GM12864 (cell line): ENCODE measurements around the gene NBL1.

Experiments used
- DNase-seq: peaks from one replicate; pipeline ENCODE4 v3.0.0-alpha.2; 2011; ENCODE audit warnings: low read depth
- H3K4me3 ChIP-seq: 2 replicates; pipeline ENCODE4 v1.5.1; 2011; ENCODE audit warnings: mild to moderate bottlenecking, low read depth, low read length, control low read depth
- TF ChIP-seq, protein P1 (sequence below): IDR thresholded peaks from 2 replicates; pipeline ENCODE4 v1.5.1; 2011; ENCODE audit warnings: low read depth, mild to moderate bottlenecking, moderate library complexity, low read length, control low read depth, inconsistent platforms; ENCODE audit errors: missing control alignments

Gene NBL1

DNA sequence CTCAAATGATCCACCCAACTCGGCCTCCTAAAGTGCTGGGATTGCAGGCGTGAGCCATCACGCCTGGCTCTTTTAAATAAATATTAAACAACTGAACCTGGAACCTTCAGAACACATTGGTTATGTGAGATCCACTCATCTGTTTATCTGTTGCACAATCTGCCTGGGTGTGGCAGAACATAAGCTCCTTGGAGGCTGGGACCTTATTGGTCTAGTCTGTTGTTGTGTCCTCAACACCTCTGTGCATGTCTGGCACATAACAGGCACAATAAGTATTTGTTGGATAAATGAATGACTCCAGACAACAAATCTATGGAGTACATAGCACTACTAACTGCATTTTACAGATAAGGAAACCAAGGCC, 4.1 kb upstream of the NBL1 start:
- DNase-seq: no peak

GRCh38 chr1:19640363-19641316, 3.5 kb upstream of the NBL1 start:
- H3K4me3 ChIP-seq: no peak overlapping the region
- DNase-seq: no peak
- TF ChIP-seq, protein P1, sequence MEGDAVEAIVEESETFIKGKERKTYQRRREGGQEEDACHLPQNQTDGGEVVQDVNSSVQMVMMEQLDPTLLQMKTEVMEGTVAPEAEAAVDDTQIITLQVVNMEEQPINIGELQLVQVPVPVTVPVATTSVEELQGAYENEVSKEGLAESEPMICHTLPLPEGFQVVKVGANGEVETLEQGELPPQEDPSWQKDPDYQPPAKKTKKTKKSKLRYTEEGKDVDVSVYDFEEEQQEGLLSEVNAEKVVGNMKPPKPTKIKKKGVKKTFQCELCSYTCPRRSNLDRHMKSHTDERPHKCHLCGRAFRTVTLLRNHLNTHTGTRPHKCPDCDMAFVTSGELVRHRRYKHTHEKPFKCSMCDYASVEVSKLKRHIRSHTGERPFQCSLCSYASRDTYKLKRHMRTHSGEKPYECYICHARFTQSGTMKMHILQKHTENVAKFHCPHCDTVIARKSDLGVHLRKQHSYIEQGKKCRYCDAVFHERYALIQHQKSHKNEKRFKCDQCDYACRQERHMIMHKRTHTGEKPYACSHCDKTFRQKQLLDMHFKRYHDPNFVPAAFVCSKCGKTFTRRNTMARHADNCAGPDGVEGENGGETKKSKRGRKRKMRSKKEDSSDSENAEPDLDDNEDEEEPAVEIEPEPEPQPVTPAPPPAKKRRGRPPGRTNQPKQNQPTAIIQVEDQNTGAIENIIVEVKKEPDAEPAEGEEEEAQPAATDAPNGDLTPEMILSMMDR: no peak

More for the DNA sequence above, 4.1 kb upstream of the NBL1 start:
- no peak overlapping the region for H3K4me3 ChIP-seq
- TF ChIP-seq, protein P1: no peak

DNA sequence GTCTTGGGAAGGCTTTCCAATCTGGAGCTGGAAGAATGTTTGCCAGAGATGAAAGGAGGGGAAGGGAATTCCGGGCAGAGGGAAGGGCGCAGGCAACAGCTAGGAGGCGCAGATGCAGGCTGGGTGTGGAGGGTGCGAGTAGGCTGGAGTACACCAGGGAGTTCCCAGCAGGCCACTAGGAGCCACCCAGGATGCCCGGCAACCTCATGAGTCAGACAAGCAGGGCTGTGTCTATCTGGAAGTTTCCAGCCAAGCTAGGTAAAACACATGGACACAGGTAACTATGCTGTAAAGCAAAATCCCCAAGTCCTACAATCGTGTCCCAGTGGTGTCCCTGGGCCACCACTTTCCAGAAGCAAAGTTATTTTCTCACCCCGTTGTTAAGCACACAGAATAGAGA, 990 bp upstream of the NBL1 start:
- H3K4me3 ChIP-seq: no peak overlapping the region
- TF ChIP-seq, protein P1: no peak
- no peak for DNase-seq

GRCh38 chr1:19644395-19644680, 227 bp downstream of the NBL1 start:
- H3K4me3 ChIP-seq: peak overlapping the region; percentile 55
- TF ChIP-seq, protein P1: no peak
- DNase-seq: no peak

DNA sequence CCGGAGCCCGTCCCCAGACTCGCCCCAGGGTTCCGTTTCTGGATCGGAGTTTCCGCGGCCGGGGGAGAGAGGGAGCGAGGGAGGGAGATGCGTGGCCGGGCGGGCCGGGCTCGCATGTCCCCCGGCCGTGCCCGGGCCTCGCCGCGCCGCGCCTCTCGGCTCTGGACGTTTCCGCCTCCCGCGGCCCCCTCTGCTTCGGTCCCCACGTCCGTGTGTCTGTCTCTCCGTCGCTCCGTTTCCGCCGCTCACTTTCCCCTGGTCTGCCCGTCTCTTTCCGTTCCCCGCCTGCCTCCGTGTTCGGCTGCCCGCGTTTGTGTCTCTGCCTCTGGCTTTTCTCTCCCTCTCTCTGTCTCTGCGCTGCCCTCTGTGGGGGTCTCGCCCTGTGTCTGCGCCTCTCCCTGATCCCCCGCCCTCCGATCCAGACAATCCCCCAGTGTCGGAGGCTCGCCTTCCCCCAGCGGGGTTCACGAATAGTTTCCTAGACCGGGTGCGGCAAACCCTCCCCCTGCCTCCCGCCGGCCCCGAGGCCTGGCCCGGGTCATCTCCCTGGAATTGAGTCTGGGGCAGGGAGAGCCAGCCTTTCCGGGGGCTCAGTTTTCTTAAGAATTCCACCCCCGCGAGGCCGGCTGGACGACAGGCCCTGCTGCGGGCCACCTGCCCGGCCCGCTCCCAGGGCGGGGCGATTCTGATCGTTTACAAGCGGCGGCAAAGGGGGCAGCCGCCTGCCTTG, 735 bp downstream of the NBL1 start:
- no peak for DNase-seq
- H3K4me3 ChIP-seq: peak overlapping the region; percentile 55
- TF ChIP-seq, protein P1: no peak

- H3K4me3 ChIP-seq: no peak overlapping the region; the same call in 1 of the 2 replicates
- no peak for DNase-seq
- TF ChIP-seq, protein P1: no peak
These were observed 1.5 kb downstream of the NBL1 start for GRCh38 chr1:19645411-19646251.
